GM19328 (cell line): Measurements from ENCODE around the gene CDH22.

Source experiments
- ATAC-seq: cut with Tn5 transposase; IDR thresholded peaks from one replicate; pipeline ENCODE4 v1.9.1; 2021; ENCODE audit warnings: mild to moderate bottlenecking, moderate library complexity; ENCODE audit not compliant: unreplicated experiment

Gene CDH22

GRCh38 chr20:46300281-46300680 is 8.0 kb downstream of the CDH22 start:
- no peak for ATAC-seq

GRCh38 chr20:46299078-46299477 is 9.2 kb downstream of the CDH22 start:
- ATAC-seq = no peak

GRCh38 chr20:46298374-46298773 is 9.9 kb downstream of the CDH22 start:
- ATAC-seq = no peak

- ATAC-seq = no peak
These were observed 11.6 kb downstream of the CDH22 start for GRCh38 chr20:46296526-46297250.

GRCh38 chr20:46293084-46293483 is 15.2 kb downstream of the CDH22 start:
- no peak for ATAC-seq

GRCh38 chr20:46291401-46291800 is 16.9 kb downstream of the CDH22 start:
- ATAC-seq = no peak

- ATAC-seq = no peak
These were observed 18.9 kb downstream of the CDH22 start for GRCh38 chr20:46289432-46289831.

GRCh38 chr20:46286977-46287376 is 21.3 kb downstream of the CDH22 start:
- no peak for ATAC-seq

- no peak for ATAC-seq
These were observed 21.9 kb downstream of the CDH22 start for GRCh38 chr20:46286382-46286781.

GRCh38 chr20:46285740-46286139 is 22.6 kb downstream of the CDH22 start:
- no peak for ATAC-seq

- no peak for ATAC-seq
These were observed 23.2 kb downstream of the CDH22 start for GRCh38 chr20:46285072-46285471.

GRCh38 chr20:46284040-46284427 is 24.3 kb downstream of the CDH22 start:
- ATAC-seq = no peak

GRCh38 chr20:46283426-46284039 is 24.8 kb downstream of the CDH22 start:
- ATAC-seq = no peak

- ATAC-seq = no peak
These were observed 25.6 kb downstream of the CDH22 start for GRCh38 chr20:46282669-46283068.

GRCh38 chr20:46279103-46279502 is 29.2 kb downstream of the CDH22 start:
- no peak for ATAC-seq

GRCh38 chr20:46277602-46278001 is 30.7 kb downstream of the CDH22 start:
- no peak for ATAC-seq

GRCh38 chr20:46276531-46276930 is 31.8 kb downstream of the CDH22 start:
- no peak for ATAC-seq

GRCh38 chr20:46275091-46275490 is 33.2 kb downstream of the CDH22 start:
- ATAC-seq = no peak

GRCh38 chr20:46273717-46274116 is 34.6 kb downstream of the CDH22 start:
- ATAC-seq = no peak

- ATAC-seq = no peak
These were observed 35.8 kb downstream of the CDH22 start for GRCh38 chr20:46272389-46273047.

GRCh38 chr20:46270977-46271744 is 37.1 kb downstream of the CDH22 start:
- ATAC-seq = no peak
